Stimulated activated CD8-positive, alpha-beta memory T cell treated with anti-CD3 and anti-CD28 coated beads, Interleukin-7, amount 100 ng/mL, for 24 hours (primary cell): ENCODE results near the gene SH3YL1.

Source experiments
- DNase-seq: peaks from one replicate; pipeline ENCODE4 v3.0.0-alpha.2; 2020; ENCODE audit warnings: low read depth

The SH3YL1 gene

DNA sequence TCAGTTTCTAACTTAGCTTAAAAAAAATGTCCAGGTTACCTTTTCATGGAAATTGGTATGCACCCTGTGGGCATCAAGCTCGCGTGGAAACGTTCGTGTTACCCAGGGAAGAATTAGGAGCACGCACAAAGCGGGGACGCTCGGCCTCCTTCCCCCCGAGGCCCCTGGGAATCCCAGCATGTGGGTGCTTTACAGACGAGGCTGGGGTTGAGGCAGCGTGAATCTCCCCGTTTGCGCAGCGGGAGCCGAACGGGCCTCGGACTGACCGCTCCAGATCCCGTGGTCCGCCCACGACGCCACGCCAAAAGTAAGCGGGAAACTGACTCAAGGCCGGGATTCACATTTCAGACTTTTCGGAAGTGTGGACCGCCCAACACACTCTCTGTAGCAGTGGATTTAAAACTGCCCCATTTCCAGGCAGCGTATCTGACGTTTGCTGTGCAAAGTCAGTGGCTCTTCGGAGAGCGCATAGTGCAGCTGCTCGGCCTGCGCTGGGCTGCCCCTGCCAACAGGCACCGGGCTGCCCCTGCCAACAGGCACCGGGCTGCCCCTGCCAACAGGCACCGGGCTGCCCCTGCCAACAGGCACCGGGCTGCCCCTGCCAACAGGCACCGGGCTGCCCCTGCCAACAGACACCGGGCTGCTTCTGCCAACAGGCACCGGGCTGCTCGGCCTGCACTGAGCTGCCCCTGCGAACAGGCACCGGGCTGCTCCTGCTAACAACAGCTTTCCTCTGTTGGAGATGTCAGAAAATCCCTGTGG lies 49.7 kb downstream of the SH3YL1 start:
- no peak for DNase-seq

DNA sequence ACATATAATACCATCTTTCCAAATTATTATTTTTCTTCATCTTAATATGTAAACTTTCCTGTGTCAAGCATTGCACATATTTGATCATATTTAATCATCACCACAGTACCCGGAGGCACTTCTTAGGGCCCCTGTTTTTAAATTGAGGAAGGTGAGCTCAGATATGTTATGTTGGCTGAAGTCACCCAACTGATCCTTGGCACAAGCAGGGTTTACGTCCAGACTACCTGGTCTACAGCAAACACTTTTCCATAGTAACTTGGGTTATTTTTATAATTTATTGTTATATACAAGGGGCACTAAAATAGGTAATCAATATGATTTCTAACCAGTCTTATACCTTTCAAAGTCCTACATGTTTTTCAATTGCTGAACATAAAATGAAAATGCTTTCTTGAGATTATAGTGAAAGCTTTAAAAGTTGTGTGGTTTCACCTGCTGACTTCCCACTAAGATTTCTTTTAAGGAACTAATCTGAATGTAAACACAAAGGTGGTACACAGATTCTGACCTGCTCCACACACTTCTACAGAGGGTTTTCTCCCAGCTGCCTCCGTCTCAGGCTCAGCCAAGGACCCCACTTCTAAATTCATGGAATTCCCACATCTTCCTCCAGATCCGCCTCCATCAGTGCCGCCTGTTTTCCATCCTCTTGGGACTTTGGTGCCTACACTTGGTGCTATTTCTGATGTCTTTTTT lies 52.2 kb downstream of the SH3YL1 start:
- DNase-seq: no peak

DNA sequence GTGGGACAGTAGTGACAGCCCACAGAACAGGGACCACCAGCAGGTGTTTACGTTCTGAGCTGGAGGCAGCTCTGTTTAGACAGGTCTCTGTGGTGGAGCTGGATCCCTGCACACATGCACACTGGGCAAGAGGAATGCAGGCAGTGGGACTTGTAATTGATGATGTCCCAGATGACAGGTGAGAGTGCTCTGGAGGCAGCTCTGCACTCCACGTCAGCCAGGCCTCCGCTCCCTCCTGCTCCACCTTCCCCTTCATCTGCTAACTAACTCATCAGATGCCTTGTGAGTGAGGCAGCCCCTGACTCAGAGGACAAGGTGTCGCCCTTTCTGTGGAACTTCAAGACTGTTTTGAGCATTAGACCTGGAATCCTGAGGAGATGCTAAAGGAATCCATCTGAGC lies 53.2 kb downstream of the SH3YL1 start:
- DNase-seq: no peak

DNA sequence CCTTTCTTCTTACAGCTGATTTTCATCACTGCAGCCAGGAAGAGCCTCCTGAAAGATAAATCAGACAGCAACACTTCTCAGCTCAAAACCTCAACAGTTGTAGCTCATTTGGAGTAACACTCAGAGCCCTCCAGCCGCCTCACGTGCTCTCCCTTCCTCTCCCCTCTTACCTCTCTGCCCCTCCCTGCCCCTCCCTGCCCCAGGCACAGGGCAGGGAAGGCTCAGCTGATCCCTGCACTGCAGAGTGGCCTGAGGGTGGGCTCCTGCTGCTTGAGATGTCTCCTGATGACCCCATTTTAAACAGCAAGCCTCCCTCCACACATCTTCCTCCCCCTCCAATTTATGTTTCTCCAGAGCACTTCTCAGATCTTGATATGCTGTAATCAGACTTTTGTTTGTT lies 54.4 kb downstream of the SH3YL1 start:
- no peak for DNase-seq

DNA sequence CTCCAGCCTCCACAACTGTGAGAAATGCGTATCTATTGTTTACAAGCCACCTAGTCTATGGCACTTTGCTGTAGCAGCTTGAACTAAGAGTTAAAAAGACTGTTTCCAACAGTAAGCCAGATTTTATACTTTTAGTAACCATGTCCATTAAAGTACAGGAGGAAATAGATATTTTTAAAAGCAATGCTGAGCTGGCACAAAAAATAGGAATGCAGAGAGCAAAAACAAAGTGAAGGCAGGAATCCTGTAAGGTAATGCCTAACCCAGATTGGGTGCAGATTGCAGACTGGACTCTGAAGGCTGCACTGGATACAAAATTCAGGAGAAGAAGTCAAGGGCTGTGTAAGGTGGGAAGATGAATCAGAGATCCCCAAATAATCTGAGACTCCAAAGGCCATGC lies 55.5 kb downstream of the SH3YL1 start:
- DNase-seq: no peak

- no peak for DNase-seq
Observed at GRCh38 chr2:203984-204383, 59.8 kb downstream of the SH3YL1 start.

DNA sequence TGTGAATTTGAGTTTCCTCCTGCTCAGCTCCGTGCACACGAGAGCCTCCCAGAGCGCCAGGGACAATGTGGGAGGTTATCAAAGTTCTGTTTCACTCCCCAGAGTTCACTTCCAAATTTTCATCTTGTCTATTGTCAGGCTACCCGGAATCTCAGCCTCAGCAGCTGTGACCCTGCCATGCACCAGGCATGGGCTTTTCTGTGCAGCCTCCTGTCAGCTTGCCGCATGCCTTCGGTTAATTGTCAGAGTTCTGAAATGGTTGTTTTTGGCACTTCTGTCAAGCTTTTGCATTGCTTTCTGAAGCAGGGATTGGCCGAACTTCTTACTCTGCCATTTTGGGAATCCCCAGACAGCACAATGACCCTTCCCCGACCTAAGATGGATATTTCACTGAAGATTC lies 60.4 kb downstream of the SH3YL1 start:
- DNase-seq: no peak

DNA sequence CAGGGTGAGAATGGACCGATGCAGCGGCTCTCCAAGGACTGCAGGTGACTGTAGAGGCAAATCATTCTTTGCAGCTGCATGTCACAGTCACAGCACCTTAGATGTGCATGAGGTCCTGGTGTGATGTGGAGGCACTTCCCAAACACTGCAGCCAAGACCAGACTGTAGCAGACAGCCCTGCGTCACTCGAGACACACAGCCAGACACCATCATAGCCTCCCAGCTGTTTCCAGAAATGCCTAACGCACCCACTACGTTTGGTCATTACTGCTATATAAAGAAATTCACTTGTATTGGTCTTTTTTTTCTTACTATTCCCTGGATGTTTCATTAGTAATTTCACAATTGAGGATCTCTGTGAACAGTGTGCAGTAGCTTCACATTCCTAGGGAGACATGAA lies 60.9 kb downstream of the SH3YL1 start:
- no peak for DNase-seq

DNA sequence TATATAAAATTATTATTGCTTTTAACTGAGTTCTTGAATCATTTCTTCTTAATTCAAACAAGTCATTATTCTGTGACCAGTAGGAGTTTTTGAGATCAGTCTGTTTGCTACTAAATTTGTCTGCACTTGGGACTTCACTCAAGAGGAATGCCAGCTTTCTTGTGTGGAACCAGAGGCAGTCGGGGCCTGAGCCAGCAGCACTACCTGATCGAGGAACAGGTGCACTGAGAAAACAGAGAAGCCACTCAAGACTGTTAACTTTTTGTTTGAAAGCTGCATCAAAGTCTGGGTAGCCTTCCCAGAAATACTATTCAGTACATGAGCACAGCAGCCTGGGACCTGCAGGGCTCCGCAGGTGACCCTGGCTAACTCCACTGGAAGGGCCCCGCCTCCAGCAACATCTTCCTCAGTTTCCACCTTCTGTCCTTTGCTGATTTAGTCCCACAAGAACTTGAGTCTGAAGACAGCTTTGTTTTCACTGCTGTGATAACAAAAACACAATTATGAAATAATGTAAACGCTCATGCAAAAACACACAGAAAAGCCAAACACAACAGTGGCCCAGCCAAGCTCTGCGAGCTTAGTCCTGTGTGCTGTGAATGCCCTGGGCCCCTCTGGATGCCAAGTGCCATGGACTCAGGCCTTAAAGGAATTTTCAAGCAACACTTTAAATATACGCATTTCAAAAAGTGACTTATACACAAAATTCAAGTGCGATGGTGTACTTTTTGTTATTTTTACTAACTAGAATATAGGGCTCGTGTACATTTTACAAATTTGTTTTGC lies 62.0 kb downstream of the SH3YL1 start:
- no peak for DNase-seq

GRCh38 chr2:199041-199966 lies 64.5 kb downstream of the SH3YL1 start:
- DNase-seq: no peak

GRCh38 chr2:196406-196805 lies 67.4 kb downstream of the SH3YL1 start:
- DNase-seq: no peak

GRCh38 chr2:195932-196331 lies 67.9 kb downstream of the SH3YL1 start:
- DNase-seq: no peak

- DNase-seq: no peak
Observed at GRCh38 chr2:193141-193671, 70.6 kb downstream of the SH3YL1 start.

- DNase-seq: no peak
Observed at GRCh38 chr2:191311-192190, 72.3 kb downstream of the SH3YL1 start.

- no peak for DNase-seq
Observed at GRCh38 chr2:187825-188224, 76.0 kb downstream of the SH3YL1 start.

DNA sequence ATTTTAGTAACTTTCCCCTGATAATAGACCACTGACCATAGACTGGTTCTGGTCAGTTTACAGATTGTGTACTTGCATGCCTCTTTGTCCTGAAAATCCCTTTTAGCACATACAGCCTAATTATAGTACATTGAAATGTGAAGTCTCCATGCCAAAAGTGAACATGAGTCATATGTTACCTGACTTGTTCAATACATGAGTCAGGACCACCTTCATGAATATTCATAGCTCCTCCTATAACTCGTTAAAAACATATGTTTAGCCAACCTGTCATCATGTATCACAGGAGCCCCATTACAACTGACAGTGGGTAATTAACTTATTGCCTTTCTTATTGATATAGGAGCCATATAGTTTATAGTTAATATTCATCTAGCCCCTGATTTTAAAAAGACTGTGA lies 78.6 kb downstream of the SH3YL1 start:
- DNase-seq: no peak

- no peak for DNase-seq
Observed at GRCh38 chr2:184695-185094, 79.1 kb downstream of the SH3YL1 start.

DNA sequence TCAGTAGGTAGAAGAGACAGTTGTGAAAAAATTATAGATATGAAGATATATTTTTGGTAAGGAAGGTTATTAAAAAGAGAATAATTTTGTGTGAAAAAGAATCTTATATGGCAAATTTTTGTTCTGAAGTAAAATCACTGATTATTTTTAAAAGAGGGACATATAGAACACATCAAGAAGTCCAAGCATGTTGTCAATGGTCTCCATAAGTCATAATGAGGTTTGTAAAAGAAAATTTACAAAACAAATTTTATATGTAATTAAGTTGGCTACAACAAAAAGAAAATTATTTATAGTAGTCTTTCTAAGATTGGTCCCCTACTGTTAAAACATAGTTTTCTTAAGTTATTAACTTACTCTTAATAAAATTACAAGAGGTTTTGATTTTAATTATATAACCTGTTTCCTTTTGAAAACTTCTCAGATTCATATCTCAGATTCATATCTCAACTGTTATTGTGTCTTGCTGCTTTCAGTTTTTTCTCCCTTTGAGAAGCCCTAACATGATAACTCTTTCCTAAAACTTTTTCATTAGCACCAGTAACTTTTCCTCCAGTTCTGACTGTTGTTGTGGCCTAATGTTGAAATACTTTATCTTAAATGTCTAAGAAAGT lies 81.2 kb downstream of the SH3YL1 start:
- no peak for DNase-seq

DNA sequence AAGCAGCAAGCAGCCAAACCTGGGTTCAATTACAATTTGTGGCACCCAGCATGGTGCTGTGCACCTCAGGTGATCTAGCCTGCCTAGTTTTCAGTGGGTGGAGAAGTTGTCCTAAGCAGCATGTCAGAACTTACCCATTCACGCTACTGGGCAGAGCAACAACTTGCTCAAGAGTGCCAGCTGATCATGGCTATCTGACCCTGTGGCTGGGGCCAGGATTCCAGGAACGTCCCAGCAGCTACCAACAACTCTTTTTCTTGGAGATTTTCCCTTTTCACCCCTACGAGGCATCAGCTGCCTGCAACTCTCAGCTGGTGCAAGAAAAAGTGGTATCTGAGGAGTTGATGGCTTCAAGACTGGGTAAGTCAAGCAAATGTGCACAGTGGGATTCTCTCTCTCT lies 83.5 kb downstream of the SH3YL1 start:
- DNase-seq: no peak

DNA sequence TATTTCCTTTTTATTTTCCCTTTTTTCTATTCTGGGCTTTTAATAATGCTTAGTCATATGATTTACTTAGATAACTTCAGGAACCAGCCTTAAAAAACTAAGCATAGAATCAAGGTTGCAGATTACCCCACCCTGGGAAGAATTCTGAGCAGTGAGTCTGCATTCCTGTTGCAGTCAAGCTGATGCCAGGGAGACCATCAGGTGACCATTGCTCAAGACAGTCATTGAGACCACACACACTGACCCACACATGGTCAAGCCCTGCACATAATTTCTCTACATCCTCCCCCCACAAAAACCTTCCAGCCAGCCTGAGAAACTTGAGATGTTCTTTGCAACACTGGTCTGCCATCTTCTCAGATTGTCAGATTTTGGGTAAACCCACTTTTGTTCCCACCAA lies 83.9 kb downstream of the SH3YL1 start:
- DNase-seq: no peak
